HepG2 (cell line): ENCODE results near the gene TCEA3. TPM values are rescaled to one million over a fixed set of nuclear protein-coding genes. Genes with fewer than 3 reads are reported as not detected.
A peak's percentile ranks its signal among the peaks of the same experiment; 100 is the strongest.

Experiments used
- AHR ChIP-seq: IDR thresholded peaks from 2 replicates; pipeline ENCODE4 v1.6.1; 2018; ENCODE audit warnings: missing genetic modification reagents, missing compliant biosample characterization
- ARNTL ChIP-seq: sonication (generic); formaldehyde crosslinking; IDR thresholded peaks from 2 replicates; pipeline ENCODE4 v1.4.0; 2020; ENCODE audit warnings: mild to moderate bottlenecking, missing genetic modification reagents
- CREM ChIP-seq, 2 experiments: sonication (generic) in 1 of 2; formaldehyde crosslinking in 1 of 2; IDR thresholded peaks; 2 replicates each; pipeline versions ENCODE4 v1.4.0 to v1.6.1; 2016 to 2020; ENCODE audit warnings: antibody characterized with exemption in 1 of 2, mild to moderate bottlenecking in 1 of 2, missing genetic modification reagents in 1 of 2
- DRAP1 ChIP-seq: IDR thresholded peaks from 2 replicates; pipeline ENCODE4 v1.6.1; 2016; ENCODE audit warnings: missing genetic modification reagents, missing compliant biosample characterization
- GATAD1 ChIP-seq: IDR thresholded peaks from 2 replicates; pipeline ENCODE4 v1.6.1; 2016; ENCODE audit warnings: missing genetic modification reagents, missing compliant biosample characterization
- IRF2 ChIP-seq: IDR thresholded peaks from 2 replicates; pipeline ENCODE4 v1.6.1; 2018; ENCODE audit warnings: missing genetic modification reagents, missing compliant biosample characterization
- MLXIP ChIP-seq: sonication (generic); formaldehyde crosslinking; IDR thresholded peaks from 2 replicates; pipeline ENCODE4 v1.9.0; 2021; ENCODE audit warnings: missing genetic modification reagents, borderline replicate concordance
- NR2F6 ChIP-seq, 2 experiments: IDR thresholded peaks; 2 replicates each; pipeline ENCODE4 v1.6.1; 2016; ENCODE audit warnings: antibody characterized with exemption in 1 of 2, mild to moderate bottlenecking in 1 of 2
- PAF1 ChIP-seq: IDR thresholded peaks from 2 replicates; pipeline ENCODE4 v1.6.1; 2016; ENCODE audit warnings: missing genetic modification reagents, missing compliant biosample characterization
- RBAK ChIP-seq: sonication (generic); formaldehyde crosslinking; IDR thresholded peaks from 2 replicates; pipeline ENCODE4 v1.5.1; 2020; ENCODE audit warnings: mild to moderate bottlenecking, missing genetic modification reagents
- RBM22 ChIP-seq: fragments of 200-400 bp; formaldehyde crosslinking; optimal IDR thresholded peaks from 2 replicates; pipeline ENCODE3; 2017; ENCODE audit warnings: mild to moderate bottlenecking, low read length, moderate library complexity
- SIN3B ChIP-seq: fragments of 150-350 bp; IDR thresholded peaks from 2 replicates; pipeline ENCODE4 v1.6.1; 2014; ENCODE audit warnings: low read length
- TBX3 ChIP-seq: fragments of 450-650 bp; IDR thresholded peaks from 2 replicates; pipeline ENCODE4 v1.6.1; 2017; ENCODE audit warnings: antibody characterized with exemption, mild to moderate bottlenecking, inconsistent platforms, borderline replicate concordance
- TMF1 ChIP-seq: sonication (generic); formaldehyde crosslinking; IDR thresholded peaks from 2 replicates; pipeline ENCODE4 v1.8.1; 2022; ENCODE audit warnings: low read depth, missing genetic modification reagents
- U2AF2 ChIP-seq: fragments of 200-400 bp; formaldehyde crosslinking; IDR thresholded peaks from 2 replicates; pipeline ENCODE4 v1.6.1; 2017; ENCODE audit warnings: low read depth, mild to moderate bottlenecking, low read length
- XBP1 ChIP-seq: sonication (generic); formaldehyde crosslinking; IDR thresholded peaks from 2 replicates; pipeline ENCODE4 v1.5.0; 2020; ENCODE audit warnings: missing genetic modification reagents
- ZKSCAN8 ChIP-seq: IDR thresholded peaks from 2 replicates; pipeline ENCODE4 v1.6.1; 2016; ENCODE audit warnings: borderline replicate concordance, missing genetic modification reagents, missing compliant biosample characterization
- ZNF101 ChIP-seq: sonication (generic); formaldehyde crosslinking; IDR thresholded peaks from 2 replicates; pipeline ENCODE4 v1.4.0; 2020; ENCODE audit warnings: mild to moderate bottlenecking, low read depth, missing genetic modification reagents, borderline replicate concordance
- ZNF441 ChIP-seq: sonication (generic); formaldehyde crosslinking; IDR thresholded peaks from 2 replicates; pipeline ENCODE4 v1.7.0; 2021; ENCODE audit warnings: missing genetic modification reagents, borderline replicate concordance
- ZNF556 ChIP-seq: sonication (generic); formaldehyde crosslinking; IDR thresholded peaks from 2 replicates; pipeline ENCODE4 v1.4.0; 2020; ENCODE audit warnings: mild to moderate bottlenecking, missing genetic modification reagents, borderline replicate concordance
- ZNF580 ChIP-seq: IDR thresholded peaks from 2 replicates; pipeline ENCODE4 v1.6.1; 2016; ENCODE audit warnings: low read depth, borderline replicate concordance
- ZNF607 ChIP-seq: sonication (generic); formaldehyde crosslinking; IDR thresholded peaks from 2 replicates; pipeline ENCODE4 v1.5.1; 2020; ENCODE audit warnings: missing genetic modification reagents, mild to moderate bottlenecking, borderline replicate concordance
- ZSCAN31 ChIP-seq: sonication (generic); formaldehyde crosslinking; IDR thresholded peaks from 2 replicates; pipeline ENCODE4 v1.5.0; 2020; ENCODE audit warnings: low read depth, mild to moderate bottlenecking, missing genetic modification reagents
- polyA plus RNA-seq, 8 experiments: library from polyadenylated mRNA; depleted of rRNA in 3 of 8; stranded (reverse) in 7 of 8; unstranded in 1 of 8; fragments of >200 nt; fragmentation: Illumina TruSeq in 4 of 8; extraction: Trizol in 4 of 8; gene quantifications; 2 replicates each; pipeline versions ENCODE4 v1.2.1 to v1.2.3, GENCODE V29; 2011 to 2016; ENCODE audit warnings: low read depth in 4 of 8, missing spikeins in 1 of 8, mixed read lengths in 1 of 8; ENCODE audit not compliant: insufficient read depth in 1 of 8
- total RNA-seq, 5 experiments: library from RNA; depleted of rRNA; stranded (reverse); fragments of >200 nt; fragmentation: Illumina TruSeq; extraction: Trizol; gene quantifications; 2 replicates each; pipeline ENCODE4 v1.2.3, GENCODE V29; 2016; ENCODE audit warnings: low read depth in 1 of 5

The TCEA3 gene
- total and polyA plus RNA-seq, 2 of the 13 experiments (the other 11 are each of a cell fraction or from before 2014, with no cell fraction given): 55.5 to 84.6 TPM

GRCh38 chr1:23423415-23424292 is 894 bp downstream of the TCEA3 start (continued):
- TF ChIP-seq XBP1 (no peak), ZNF556 (no peak), RBM22 (no peak), ZKSCAN8 (CRISPR knock-in tag) (no peak), ZSCAN31 (CRISPR knock-in tag) (peak; percentile 53; the same call in 1 of the 2 replicates), ZNF607 (0 out of 2 replicates have a peak, but pooled peaks have one; percentile 79), DRAP1 (CRISPR knock-in tag) (peak; percentile 77), TMF1 (CRISPR knock-in tag) (no peak), SIN3B (no peak), ZNF441 (CRISPR knock-in tag) (no peak; the same call in 1 of the 2 replicates), ARNTL (CRISPR knock-in tag) (0 out of 2 replicates have a peak, but pooled peaks have one; percentile 11), ZNF580 (CRISPR knock-in tag) (no peak), AHR (CRISPR knock-in tag) (no peak), U2AF2 (0 out of 2 replicates have a peak, but pooled peaks have one; percentile 57), CREM (IDR thresholded peaks at IDR 0.05) (no peak), CREM (CRISPR knock-in tag; IDR thresholded peaks at IDR 0.05) (no peak), IRF2 (CRISPR knock-in tag) (no peak), TBX3 (no peak), RBAK (CRISPR knock-in tag) (no peak), ZNF101 (CRISPR knock-in tag) (no peak), GATAD1 (CRISPR knock-in tag) (no peak), NR2F6 (IDR thresholded peaks at IDR 0.05) (no peak; the same call in 1 of the 2 replicates), NR2F6 (CRISPR knock-in tag; IDR thresholded peaks at IDR 0.05) (no peak), PAF1 (CRISPR knock-in tag) (no peak), MLXIP (CRISPR knock-in tag) (no peak)
